ENCODE data around the gene STAT3.
"Not testable (repeated sequence)": the region's sequence is repeated elsewhere in the genome, so short reads cannot be mapped to it uniquely, and the experiment has no call there.

STAT3 gene

DNA sequence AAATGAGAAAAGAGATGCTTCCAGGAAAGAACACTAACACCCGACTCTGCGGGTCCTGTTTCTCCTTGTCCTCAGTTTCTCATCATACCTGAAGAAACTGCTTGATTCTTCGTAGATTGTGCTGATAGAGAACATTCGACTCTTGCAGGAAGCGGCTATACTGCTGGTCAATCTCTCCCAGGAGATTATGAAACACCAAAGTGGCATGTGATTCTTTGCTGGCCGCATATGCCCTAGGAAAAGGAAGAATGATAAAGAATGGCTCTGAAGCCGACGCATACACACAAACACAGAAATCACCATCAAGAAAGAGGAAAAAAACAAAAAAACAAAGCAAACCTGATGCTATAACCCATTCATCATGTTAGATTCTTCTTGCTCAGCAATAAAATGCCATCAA is 41.8 kb downstream of the STAT3 start:
- DNase-seq (ENCODE audit: low read depth) = no peak

DNA sequence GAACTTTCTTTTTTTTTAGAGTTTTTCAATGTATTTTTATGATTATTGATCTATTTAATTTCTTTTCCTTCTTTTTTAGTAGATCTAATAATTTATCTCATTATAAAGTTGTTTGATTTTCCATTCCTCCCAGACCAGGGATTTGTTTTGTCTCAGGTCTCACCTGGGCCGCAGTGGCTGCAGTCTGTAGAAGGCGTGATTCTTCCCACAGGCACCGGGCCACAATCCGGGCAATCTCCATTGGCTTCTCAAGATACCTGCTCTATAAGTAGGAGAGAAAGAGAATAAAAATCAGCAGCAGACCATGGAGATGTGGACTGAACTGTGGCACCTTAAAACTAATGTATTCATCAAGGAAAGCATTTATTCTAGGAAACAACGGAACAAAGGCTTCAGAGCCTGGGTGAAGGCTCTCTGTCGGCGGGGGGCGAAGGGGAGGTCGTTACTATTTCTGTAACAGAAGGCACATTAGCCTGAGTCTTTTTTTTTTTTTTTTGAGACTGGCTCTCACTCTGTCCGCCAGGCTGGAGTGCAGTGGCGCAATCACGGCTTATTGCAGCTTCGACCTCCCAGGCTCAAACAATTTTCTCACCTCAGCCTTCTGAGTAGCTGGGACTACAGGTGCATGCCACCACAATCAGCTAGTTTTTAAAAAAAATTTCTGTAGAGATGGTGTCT is 42.7 kb downstream of the STAT3 start:
- no peak for DNase-seq (ENCODE audit: low read depth)

DNA sequence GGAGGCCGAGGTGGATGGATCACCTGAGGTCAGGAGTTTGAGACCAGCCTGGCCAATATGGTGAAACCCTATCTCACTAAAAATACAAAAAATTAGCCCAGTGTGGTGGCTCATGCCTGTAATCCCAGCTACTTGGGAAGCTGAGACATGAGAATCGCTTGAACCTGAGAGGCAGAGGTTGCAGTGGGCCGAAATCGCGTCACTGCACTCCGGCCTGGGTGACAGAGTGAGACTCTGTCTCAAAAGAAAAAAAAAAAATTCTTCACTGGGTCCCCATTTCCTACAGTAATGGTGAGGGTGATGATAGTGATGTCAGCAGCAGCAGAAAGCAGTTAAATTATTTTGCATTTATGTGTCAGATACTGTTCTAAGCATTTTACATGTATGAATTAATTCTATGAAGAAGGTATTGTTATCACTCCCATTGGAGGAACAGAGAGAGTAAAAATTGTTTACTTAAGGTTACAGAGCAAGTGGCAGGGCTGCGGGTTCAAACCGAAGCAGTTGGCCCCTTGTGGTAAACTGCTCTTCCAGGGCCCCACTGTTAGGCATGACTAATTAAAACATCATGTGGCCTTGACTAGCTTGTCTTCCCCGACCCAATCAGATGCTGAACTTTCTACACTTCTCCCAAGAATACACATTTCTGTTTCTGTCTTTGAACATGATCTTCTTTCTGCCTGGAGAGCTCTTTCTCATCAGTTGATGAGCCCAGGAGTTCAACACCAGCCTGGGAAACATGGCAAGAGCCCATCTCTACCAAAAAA is 45.8 kb downstream of the STAT3 start:
- peak; percentile 88 for DNase-seq (ENCODE audit: low read depth)

DNA sequence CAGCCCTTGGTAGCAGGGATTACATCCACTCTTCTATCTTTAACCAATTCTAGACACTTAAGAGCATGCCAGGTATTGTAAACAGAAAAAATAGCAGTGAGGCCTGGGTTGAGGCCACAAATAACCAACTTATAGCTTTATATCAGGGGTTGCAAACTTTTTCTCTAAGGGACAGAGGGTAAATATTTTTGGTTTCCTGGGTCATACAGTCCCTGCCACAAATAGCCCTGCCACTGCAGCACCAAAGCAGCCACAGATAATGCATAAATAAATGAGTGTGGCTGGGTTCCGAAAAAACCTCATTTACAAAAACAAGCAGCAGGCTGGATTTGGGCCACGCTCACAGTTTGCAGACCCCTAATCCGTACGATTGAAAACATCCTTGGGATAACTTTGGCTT is 46.7 kb downstream of the STAT3 start:
- DNase-seq (ENCODE audit: low read depth) = no peak

DNA sequence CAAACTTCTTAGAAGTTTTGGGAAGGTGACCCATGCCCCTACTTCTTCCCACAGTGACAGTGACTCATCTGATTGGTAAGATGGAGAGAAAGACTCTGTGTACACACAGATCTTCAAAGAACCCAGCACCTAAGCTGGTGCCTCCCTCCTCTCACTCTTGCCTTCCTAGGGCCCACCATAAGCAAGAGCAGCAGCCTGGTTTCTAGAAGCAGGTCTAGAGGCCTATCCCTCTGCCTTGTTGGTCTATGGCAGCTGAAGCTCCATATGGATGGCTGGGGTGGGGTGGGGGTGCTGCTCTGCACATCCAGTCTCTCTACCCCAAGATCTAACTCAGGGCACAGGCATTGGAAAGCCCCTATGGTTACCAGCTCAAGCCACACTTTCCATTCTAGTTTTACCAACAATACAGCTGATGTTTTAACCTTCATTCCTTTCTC is 47.5 kb downstream of the STAT3 start:
- DNase-seq (ENCODE audit: low read depth) = peak; percentile 27

DNA sequence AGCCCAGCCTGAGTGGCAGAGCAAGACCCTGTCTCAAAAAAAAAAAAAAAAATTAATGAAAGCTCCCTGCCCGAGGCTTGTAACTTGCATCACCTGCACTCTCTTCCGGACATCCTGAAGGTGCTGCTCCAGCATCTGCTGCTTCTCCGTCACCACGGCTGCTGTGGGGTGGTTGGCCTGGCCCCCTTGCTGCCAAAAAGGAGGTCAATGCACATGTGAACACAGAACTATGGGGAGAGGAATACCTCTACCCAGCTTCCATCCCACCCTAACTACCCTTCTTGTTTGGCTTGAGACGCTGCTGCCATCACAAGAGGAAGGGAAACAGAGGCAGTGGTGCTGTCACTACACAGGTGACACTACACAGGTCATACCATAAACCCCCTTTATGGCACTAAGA is 49.0 kb downstream of the STAT3 start:
- DNase-seq (ENCODE audit: low read depth) = no peak

DNA sequence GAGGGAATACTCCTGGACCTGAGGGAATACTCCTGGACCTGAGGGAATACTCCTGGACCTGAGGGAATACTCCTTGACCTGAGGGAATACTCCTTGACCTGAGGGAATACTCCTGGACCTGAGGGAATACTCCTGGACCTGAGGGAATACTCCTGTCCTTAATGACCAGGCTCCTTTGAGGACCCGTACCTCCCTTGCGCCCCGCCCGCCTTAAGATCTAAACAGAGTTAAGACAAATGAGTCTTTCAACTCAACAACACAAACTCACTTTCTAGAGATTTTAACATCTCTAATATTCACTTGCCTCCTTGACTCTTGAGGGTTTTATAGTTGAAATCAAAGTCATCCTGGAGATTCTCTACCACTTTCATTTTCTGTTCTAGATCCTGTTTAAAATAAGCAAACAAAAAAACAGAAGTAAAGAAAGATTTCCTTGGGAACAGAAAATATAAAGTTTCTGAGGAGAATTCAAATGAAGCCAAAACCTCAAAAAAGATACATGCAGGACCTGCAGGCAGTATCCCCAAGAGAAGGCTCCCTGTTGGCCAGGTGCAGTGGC is 49.7 kb downstream of the STAT3 start:
- DNase-seq (ENCODE audit: low read depth) = no peak

DNA sequence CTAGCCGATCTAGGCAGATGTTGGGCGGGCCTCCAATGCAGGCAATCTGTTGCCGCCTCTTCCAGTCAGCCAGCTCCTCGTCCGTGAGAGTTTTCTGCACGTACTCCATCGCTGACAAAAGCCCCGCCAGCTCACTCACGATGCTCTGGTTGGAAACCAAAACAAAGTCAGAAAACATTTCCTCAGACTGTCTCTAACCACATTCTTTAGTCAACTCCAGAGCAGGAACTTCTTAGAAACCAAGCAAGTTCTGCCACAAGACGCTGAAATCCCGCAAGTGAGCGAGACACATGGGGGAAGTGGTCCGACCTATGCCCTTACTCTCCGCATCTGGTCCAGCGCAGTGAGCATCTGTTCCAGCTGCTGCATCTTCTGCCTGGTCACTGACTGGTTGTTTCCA is 50.8 kb downstream of the STAT3 start:
- no peak for DNase-seq (ENCODE audit: low read depth)

DNA sequence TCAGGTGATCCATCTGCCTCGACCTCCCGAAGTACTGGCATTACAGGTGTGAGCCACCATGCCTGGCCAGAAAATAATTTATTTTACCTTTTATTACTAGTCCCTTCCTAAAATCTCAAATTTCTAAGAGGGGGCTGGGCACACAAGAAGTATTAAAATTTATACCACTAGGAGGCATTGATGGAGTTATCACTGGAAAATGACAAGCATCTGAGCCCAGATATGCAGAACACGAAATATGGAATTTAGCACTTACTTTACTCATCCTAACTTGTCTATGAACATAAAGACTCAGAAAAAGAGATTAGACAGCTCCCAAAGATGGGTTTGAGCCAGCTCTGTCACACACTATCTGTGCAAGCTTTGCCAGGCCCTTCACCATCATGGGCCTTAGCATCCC is 53.6 kb downstream of the STAT3 start:
- DNase-seq (ENCODE audit: low read depth) = peak; percentile 39

DNA sequence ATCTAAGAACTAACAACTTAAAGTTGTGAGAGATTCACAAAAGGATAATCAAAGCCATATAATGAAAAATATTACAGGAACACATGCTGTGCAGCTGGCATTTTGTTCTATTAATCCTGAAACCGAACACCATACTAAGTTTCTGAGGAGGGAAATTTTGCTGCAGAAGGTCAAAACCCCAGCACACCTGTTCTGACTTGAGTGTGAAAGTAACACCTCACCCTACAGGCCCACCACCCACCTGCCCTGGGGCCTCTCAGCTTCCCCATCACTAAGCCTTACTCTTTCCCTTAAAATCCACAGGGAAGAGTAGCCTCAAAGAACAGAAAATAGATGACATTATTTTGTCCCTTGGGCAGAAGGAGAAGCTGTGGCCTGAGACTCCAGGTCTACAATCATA is 55.2 kb downstream of the STAT3 start:
- DNase-seq (ENCODE audit: low read depth) = no peak

DNA sequence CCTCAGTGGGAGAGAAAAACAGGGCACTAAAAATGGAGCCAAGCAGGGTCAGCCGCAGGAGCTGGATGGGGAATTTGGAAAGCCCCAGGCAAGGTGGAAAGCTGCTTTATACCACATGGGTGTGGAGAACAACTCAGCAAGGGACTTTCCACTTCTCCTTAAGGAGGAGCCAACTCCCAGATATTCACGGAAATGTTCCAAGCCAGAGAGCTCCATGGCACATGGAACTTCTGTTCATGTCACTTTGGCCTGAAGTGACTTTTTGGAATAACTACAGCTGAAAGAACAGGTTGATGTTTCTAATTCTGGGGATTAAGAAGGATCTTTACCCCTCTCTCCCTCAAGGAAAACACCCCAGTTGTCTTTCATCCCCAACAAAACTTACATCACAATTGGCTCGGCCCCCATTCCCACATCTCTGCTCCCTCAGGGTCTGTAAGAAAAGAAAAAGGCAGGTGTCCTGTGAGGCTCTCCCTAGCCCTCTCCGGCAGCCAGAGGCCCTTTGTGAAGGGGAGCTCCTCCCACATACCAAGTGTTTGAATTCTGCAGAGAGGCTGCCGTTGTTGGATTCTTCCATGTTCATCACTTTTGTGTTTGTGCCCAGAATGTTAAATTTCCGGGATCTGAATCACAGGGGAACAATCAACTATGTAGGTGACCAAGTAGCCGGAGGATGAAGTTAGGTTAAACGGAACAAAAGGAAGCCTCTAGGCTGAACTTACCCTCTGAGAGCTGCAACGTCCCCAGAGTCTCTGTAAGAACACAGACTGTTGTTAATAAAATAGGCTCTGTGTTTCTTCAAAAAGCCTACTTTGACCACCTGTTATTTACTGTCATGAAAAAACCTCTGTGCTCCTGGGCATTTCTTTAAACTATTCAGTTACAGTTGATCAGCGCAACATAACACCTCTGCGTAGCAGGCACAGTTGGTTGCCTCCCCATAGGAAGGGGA is 58.9 kb downstream of the STAT3 start:
- peak; percentile 90 for DNase-seq (ENCODE audit: low read depth)

DNA sequence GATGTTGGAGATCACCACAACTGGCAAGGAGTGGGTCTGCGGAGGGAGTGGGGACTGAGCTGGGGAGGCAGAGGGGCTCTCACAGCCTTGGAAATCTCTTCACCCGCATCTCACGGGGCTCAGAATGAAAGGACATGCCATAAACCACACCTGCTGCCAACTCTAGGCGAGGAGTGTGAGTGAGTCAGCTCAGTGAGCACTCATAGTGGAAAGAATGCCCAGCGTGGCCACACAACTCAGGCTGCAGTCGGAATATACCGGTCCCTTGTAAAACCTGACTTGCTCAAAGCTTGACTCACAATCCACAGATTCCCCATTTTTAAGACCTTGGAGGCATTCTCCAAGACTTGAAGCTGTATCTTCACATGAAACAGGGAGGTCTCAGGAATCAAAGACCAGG is 63.2 kb downstream of the STAT3 start:
- peak; percentile 95 for DNase-seq (ENCODE audit: low read depth)

DNA sequence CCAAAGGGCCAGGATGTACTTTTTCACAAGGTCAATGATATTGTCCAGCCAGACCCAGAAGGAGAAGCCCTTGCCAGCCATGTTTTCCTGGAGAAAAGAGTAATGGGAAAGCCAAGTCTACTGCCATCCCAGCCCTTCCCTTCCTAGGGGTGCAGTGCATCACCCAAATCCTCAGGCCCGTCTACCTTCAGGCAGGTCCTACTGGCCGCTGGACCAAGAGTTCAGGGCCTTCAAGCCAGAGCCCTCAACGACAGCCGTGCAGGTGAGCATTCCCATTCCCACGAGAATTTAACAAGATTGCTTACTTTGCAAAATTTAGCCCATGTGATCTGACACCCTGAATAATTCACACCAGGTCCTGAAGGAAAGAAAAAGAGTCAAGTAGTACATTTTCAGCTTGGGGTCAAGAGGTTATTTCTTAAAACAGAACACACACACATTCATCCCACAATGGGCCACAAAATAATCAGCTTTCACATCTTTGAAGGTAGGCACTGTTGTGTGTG is 64.9 kb downstream of the STAT3 start:
- no peak for DNase-seq (ENCODE audit: low read depth)

DNA sequence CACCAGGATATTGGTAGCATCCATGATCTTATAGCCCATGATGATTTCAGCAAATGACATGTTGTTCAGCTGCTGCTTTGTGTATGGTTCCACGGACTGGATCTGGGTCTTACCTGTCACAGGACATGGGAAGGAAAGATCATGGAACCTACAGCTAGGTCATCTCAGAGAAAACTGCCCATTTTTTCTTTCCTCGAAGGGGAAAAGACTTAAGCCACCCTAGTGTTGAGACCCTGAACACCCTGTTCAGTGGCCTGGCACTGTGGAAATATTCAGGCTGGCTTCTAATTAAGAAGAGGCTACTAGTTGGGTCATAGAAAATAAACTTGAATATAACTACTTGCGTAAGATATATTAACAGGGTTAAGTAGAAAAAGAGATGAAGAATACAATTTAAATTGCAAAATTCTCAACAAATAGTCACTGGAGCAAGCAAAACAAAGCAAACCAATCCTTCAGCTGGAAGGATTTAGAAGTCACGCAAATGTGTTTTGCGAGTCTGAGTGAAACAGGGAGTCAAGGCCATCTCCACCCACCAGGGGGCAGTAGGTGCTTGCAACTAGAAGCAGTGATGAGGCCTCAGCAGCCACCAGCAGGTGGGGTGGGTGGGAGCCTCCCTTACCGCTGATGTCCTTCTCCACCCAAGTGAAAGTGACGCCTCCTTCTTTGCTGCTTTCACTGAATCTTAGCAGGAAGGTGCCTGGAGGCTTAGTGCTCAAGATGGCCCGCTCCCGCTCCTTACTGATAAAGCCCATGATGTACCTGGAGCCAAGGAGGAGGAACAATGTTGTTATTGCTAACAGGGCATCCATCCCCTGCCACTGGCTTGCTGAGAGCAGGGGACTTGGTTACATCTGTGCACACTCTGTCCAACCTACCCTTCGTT is 65.6 kb downstream of the STAT3 start:
- peak; percentile 96 for DNase-seq (ENCODE audit: low read depth)

DNA sequence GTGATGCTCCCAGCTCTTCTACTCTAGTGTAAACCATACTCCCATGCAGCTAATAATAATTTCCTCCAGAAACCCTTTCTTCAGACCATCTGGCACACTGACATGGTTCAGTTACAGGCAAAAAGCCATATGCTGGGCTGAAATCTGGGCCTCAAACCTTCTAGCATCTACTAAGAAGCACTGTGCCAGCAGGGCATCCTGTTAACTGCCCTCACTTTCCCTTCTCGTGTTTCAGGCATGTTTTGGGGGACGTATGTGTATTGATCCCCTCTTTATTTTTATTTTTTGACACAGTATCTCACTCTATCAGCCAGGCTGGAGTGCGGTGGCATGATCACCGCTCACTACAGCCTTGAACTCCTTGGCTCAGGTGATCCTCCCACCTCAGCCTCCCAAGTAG is 66.7 kb downstream of the STAT3 start:
- DNase-seq (ENCODE audit: low read depth) = no peak

DNA sequence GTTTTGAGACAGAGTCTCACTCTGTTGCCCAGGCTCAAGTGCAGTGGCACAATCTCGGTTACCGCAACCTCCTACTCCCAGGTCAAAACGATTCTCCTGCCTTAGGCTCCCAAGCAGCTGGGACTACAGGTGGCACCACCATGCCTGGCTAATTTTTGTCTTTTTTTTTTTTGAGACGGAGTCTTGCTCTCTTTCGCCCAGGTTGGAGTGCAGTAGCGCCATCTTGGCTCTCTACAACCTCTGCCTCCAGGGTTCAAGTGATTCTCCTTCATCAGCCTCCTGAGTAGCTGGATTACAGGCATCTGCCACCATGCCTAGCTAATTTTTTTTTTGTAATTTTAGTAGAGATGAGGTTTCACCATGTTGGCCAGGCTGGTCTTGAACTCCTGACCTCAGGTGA is 70.3 kb downstream of the STAT3 start:
- DNase-seq (ENCODE audit: low read depth) = not testable (repeated sequence)

DNA sequence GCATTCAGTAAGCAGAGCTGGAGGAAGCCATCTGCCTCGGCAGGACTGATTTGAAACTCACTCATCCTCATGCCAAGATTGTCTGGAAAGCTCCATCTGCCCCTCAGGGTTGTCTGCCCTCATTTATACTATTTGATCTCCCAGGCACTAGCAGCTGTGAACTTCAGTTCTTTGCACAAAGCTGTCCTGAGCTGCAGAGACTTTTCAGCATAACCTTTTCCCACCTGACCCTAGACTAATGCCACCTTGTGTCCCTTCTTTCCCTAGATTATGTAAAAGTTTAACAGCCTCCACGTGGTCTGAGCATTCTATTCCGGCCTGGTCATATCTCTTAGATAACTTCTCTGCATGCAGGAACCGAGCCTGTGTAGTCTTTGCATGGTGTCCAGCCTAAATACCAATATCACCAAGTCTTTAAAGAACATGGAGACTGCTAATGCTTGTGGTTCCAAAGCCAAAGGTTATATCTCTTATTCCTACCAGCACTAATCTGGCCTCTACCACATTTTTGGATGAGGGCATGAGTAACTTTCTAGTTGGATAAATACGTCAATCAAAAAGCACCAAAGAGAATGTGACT is 70.9 kb downstream of the STAT3 start:
- DNase-seq (ENCODE audit: low read depth) = no peak

DNA sequence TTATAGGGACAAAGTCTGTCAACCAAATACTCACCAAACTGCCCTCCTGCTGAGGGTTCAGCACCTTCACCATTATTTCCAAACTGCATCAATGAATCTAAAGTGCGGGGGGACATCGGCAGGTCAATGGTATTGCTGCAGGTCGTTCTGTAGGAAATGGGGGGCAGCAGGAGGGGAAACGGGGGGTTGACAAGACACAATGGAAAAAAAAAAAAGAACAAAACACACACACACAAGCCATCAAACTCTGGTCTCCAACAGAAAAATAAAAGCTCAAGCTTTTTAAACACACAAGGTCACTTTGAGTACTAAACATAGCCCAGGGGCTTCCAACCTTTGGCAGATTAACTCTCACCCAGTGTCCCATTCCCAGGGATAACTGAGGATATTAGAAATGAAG is 71.5 kb downstream of the STAT3 start:
- no peak for DNase-seq (ENCODE audit: low read depth)

DNA sequence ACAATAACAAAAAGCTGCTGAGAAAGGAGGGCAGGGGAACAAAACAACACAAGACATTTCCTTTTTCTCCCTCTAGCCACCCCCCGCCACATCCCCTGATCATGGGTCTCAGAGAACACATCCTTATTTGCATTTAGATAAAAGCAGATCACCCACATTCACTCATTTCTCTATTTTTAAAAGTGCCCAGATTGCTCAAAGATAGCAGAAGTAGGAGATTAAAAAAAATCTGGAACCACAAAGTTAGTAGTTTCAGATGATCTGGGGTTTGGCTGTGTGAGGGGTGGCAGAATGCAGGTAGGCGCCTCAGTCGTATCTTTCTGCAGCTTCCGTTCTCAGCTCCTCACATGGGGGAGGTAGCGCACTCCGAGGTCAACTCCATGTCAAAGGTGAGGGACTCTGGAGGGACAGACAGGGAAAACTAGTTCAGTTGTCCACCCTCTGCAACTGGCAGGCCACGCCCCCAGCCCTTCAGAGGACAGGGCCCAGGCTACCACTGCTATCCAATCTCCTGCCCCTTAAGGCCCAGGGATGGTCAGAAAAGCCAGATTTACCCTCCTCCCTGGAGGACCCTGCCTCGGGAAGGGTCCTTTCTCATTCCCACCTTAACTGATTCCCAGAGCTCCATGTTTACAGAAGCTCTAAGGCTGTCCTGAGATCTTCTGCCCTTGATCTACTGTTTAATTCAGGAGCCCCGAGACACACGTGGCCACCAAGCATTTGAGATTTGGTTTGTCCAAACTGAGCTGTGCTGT is 72.7 kb downstream of the STAT3 start:
- DNase-seq (ENCODE audit: low read depth) = no peak
